Esophagus muscularis mucosa (tissue), 4 donors: ENCODE data around the gene POLR2E. TPM values are rescaled to one million over a fixed set of nuclear protein-coding genes. Genes with fewer than 3 reads are reported as not detected.

ENCODE experiments used
- DNase-seq: peaks from one replicate; pipeline ENCODE4 v3.0.0-alpha.2; 2017; ENCODE audit errors: extremely low spot score
- H3K27ac ChIP-seq, 4 donors: fragments of 200-600 bp; sonication (generic); replicated peaks in 1 of 4; 1 replicate in 3 of 4; 2 replicates in 1 of 4; pipeline ENCODE4 v1.5.1; 2016 to 2019; ENCODE audit warnings: mild to moderate bottlenecking in 1 of 4
- H3K27me3 ChIP-seq, 4 donors: fragments of 200-600 bp; sonication (generic); one replicate each; pipeline versions ENCODE4 v1.5.1 to v1.6.0; 2016 to 2019
- H3K36me3 ChIP-seq, 4 donors: fragments of 200-600 bp; sonication (generic); one replicate each; pipeline ENCODE4 v1.5.1; 2016 to 2019
- H3K4me1 ChIP-seq, 4 donors: fragments of 200-600 bp; sonication (generic); one replicate each; pipeline ENCODE4 v1.5.1; 2016 to 2019
- H3K4me3 ChIP-seq, 4 donors: fragments of 200-600 bp; sonication (generic); 1 replicate in 2 of 4; 2 replicates in 2 of 4; pipeline ENCODE4 v1.5.1; 2016 to 2019; ENCODE audit warnings: mild to moderate bottlenecking in 4 of 4, moderate library complexity in 1 of 4
- H3K9me3 ChIP-seq, 4 donors: fragments of 200-600 bp; sonication (generic); 1 replicate in 3 of 4; 2 replicates in 1 of 4; pipeline ENCODE4 v1.5.1; 2016 to 2019
- CTCF ChIP-seq, 3 experiments: fragments of 200-600 bp in 2 of 3; fragments of 450-650 bp in 1 of 3; sonication (generic) in 2 of 3; IDR thresholded peaks; one replicate each; pipeline ENCODE4 v1.5.1; 2017 to 2019; ENCODE audit warnings: antibody characterized with exemption in 3 of 3, mild to moderate bottlenecking in 2 of 3, moderate library complexity in 1 of 3
- EP300 ChIP-seq: sonication (generic); formaldehyde crosslinking; IDR thresholded peaks from one replicate; pipeline ENCODE4 v1.6.1; 2017; ENCODE audit warnings: antibody characterized with exemption
- POLR2A ChIP-seq: fragments of 450-650 bp; IDR thresholded peaks from one replicate; pipeline ENCODE4 v1.6.1; 2017; ENCODE audit warnings: antibody characterized with exemption, moderate library complexity, mild to moderate bottlenecking, low read depth
- POLR2AphosphoS5 ChIP-seq, 2 donors: sonication (generic); formaldehyde crosslinking; IDR thresholded peaks; one replicate each; pipeline ENCODE4 v1.6.1; 2017; ENCODE audit warnings: antibody characterized with exemption in 2 of 2
- WGBS: methylation state at CpG from one replicate; pipeline ENCODE4 v1.1.5; 2018; 5-methylcytosine and 5-hydroxymethylcytosine counted together
- intact Hi-C: fragments of 100-400 bp; cut with DNase I; formaldehyde crosslinking; loops from one replicate; pipeline ENCODE4 v1.15.1; 2023
- total RNA-seq, 4 donors: library from RNA; depleted of rRNA; stranded (reverse); fragments of >200 nt; gene quantifications; one replicate each; pipeline versions ENCODE4 v1.1.0 to v1.2.1, GENCODE V29; 2016

The POLR2E gene
- total RNA-seq, 4 donors from 2014 or later = 96.8 to 198 (median 135) TPM

GRCh38 chr19:1140272-1141027, 45.3 kb upstream of the POLR2E start:
- 93% methylated on average over 38 of the region's 39 CpGs for WGBS
- Histone ChIP-seq H3K36me3 (peaks cover 10 to 58% (median 40%) of the 10 kb centered on the region in 4 donors), H3K4me3 (no peak overlapping the region), H3K4me1 (peaks cover 15 to 17% (median 16%) of the 10 kb centered on the region in 4 donors), H3K27ac (no peak overlapping the region), H3K9me3 (no peaks in the 10 kb centered on the region), H3K27me3 (no peaks in the 10 kb centered on the region)
- no peak for TF ChIP-seq POLR2AphosphoS5 (IDR thresholded peaks at IDR 0.05)
- TF ChIP-seq POLR2A = no peak
- no peak for TF ChIP-seq EP300
- no peak for TF ChIP-seq CTCF (IDR thresholded peaks at IDR 0.05)
- intact Hi-C loops = no loop called here
- DNase-seq = no peak

- no peak for DNase-seq
- intact Hi-C loops = no loop called here
- WGBS = 91% methylated on average over 14 of the region's 15 CpGs
- TF ChIP-seq POLR2A (no peak), CTCF (IDR thresholded peaks at IDR 0.05) (no peak), POLR2AphosphoS5 (IDR thresholded peaks at IDR 0.05) (no peak), EP300 (no peak)
- Histone ChIP-seq H3K36me3 (peaks cover 10 to 53% (median 34%) of the 10 kb centered on the region in 4 donors), H3K4me3 (no peak overlapping the region), H3K4me1 (peaks cover 24 to 30% (median 29%) of the 10 kb centered on the region in 4 donors), H3K27ac (no peak overlapping the region), H3K9me3 (no peaks in the 10 kb centered on the region), H3K27me3 (no peaks in the 10 kb centered on the region)
These were observed 44.0 kb upstream of the POLR2E start for GRCh38 chr19:1139126-1139525.

- intact Hi-C loops = no loop called here
- DNase-seq = no peak
These were observed 42.9 kb upstream of the POLR2E start for GRCh38 chr19:1138121-1138520.

GRCh38 chr19:1136621-1137317, 41.6 kb upstream of the POLR2E start:
- H3K27me3 ChIP-seq = no peaks in the 10 kb centered on the region
- H3K9me3 ChIP-seq = no peaks in the 10 kb centered on the region
- H3K4me1 ChIP-seq = peaks cover 39 to 53% (median 51%) of the 10 kb centered on the region in 4 donors
- intact Hi-C loops = no loop called here
- peaks cover 0 to 35% (median 20%) of the 10 kb centered on the region in 4 donors for H3K36me3 ChIP-seq
- 74% methylated on average over 17 of the region's 25 CpGs for WGBS
- H3K4me3 ChIP-seq = no peak overlapping the region
- TF ChIP-seq CTCF (IDR thresholded peaks at IDR 0.05) = no peak
- TF ChIP-seq EP300 = peak; percentile 34
- no peak for TF ChIP-seq POLR2AphosphoS5 (IDR thresholded peaks at IDR 0.05)
- no peak for TF ChIP-seq POLR2A
- peak overlapping the region; percentile 60 to 94 (median 67) for H3K27ac ChIP-seq
- DNase-seq = no peak

More at GRCh38 chr19:1138121-1138520, 42.9 kb upstream of the POLR2E start:
- TF ChIP-seq POLR2AphosphoS5 (IDR thresholded peaks at IDR 0.05) (no peak), POLR2A (no peak), EP300 (no peak), CTCF (IDR thresholded peaks at IDR 0.05) (no peak)
- Histone ChIP-seq H3K4me3 (no peak overlapping the region), H3K27ac (no peak overlapping the region), H3K36me3 (peaks cover 7 to 43% (median 24%) of the 10 kb centered on the region in 4 donors), H3K27me3 (no peaks in the 10 kb centered on the region), H3K9me3 (no peaks in the 10 kb centered on the region), H3K4me1 (peaks cover 29 to 40% (median 38%) of the 10 kb centered on the region in 4 donors)
- 85% methylated on average over 9 of the region's 11 CpGs for WGBS
